Liver (tissue), 5 donors: ENCODE results near the gene PLXNB1. TPM values are rescaled to one million over a fixed set of nuclear protein-coding genes. Genes with fewer than 3 reads are reported as not detected.

Experiments used
- polyA plus RNA-seq, 2 donors: library from polyadenylated mRNA; stranded (reverse) in 1 of 2; unstranded in 1 of 2; fragments of 200-250 nt in 1 of 2; fragments of >200 nt in 1 of 2; fragmentation: Nextera tagmentation in 1 of 2; extraction: Ambion mirVana in 1 of 2; gene quantifications; one replicate each; pipeline versions ENCODE4 v1.2.1 to v1.2.3, GENCODE V29; 2013 to 2015
- small RNA-seq: library from RNA; depleted of rRNA; stranded (forward); fragments of <200 nt; gene quantifications from one replicate; pipeline ENCODE3, GENCODE V24; 2014
- total RNA-seq, 2 donors: library from RNA; depleted of rRNA; stranded (reverse); fragments of >200 nt; gene quantifications; one replicate each; pipeline ENCODE4 v1.2.3, GENCODE V29; 2014
- donor health status: healthy.
- donor health status: healthy.
- donor health status: healthy.

The PLXNB1 gene
- total and polyA plus RNA-seq, 4 donors, result 38.1 to 204 (median 72.9) TPM

Small RNA genes within 50 kb of the gene (small RNA-seq; reads per million reads assigned to genes)
- not detected for gene RN7SL321P

Other genes starting within 250 kb of the PLXNB1 start
- 10 to 100 TPM in 1 of 2 donors, under 1 TPM in 1; 0.25 to 29.6 TPM for gene CDC25A, start 241.7 kb downstream of the PLXNB1 start, total RNA-seq
- under 1 TPM; 0.18 to 0.95 TPM for gene CDC25A, start 241.7 kb downstream of the PLXNB1 start, polyA plus RNA-seq
- 1 to 10 TPM in 1 of 2 donors, under 1 TPM in 1; 0.25 to 3.2 TPM for gene CAMP, start 206.6 kb downstream of the PLXNB1 start, total RNA-seq
- under 1 TPM in 1 of 2 donors, not detected in 1; 0.62 TPM for gene CAMP, start 206.6 kb downstream of the PLXNB1 start, polyA plus RNA-seq
- gene ZNF589, start 189.0 kb downstream of the PLXNB1 start, total RNA-seq, result 1 to 10 TPM; 2.1 to 3.3 TPM
- 1 to 10 TPM in 1 of 2 donors, under 1 TPM in 1; 0.49 to 1.0 TPM for gene ZNF589, start 189.0 kb downstream of the PLXNB1 start, polyA plus RNA-seq
- 10 to 100 TPM in 1 of 2 donors, 1 to 10 TPM in 1; 8.8 to 11.7 TPM for gene NME6, start 128.7 kb downstream of the PLXNB1 start, total RNA-seq
- gene NME6, start 128.7 kb downstream of the PLXNB1 start, polyA plus RNA-seq, result 10 to 100 TPM; 10.6 to 13.4 TPM
- gene SPINK8, start 96.4 kb downstream of the PLXNB1 start, total RNA-seq, result not detected
- not detected for gene SPINK8, start 96.4 kb downstream of the PLXNB1 start, polyA plus RNA-seq
- not detected for gene FBXW12, start 57.9 kb downstream of the PLXNB1 start, total RNA-seq
- gene FBXW12, start 57.9 kb downstream of the PLXNB1 start, polyA plus RNA-seq, result not detected
- gene CCDC51, start 10.0 kb upstream of the PLXNB1 start, total RNA-seq, result 10 to 100 TPM in 1 of 2 donors, 1 to 10 TPM in 1; 7.9 to 12.7 TPM
- 10 to 100 TPM in 1 of 2 donors, 1 to 10 TPM in 1; 9.2 to 13.7 TPM for gene CCDC51, start 10.0 kb upstream of the PLXNB1 start, polyA plus RNA-seq
- gene TMA7, start 10.2 kb upstream of the PLXNB1 start, total RNA-seq, result 10 to 100 TPM; 75.2 to 92.0 TPM
- gene TMA7, start 10.2 kb upstream of the PLXNB1 start, polyA plus RNA-seq, result 100 to 1,000 TPM; 134 to 241 TPM
- gene ATRIP, start 16.7 kb upstream of the PLXNB1 start, total RNA-seq, result 1 to 10 TPM; 3.3 to 4.6 TPM
- gene ATRIP, start 16.7 kb upstream of the PLXNB1 start, polyA plus RNA-seq, result 1 to 10 TPM; 1.7 to 2.5 TPM
- gene SHISA5, start 74.1 kb upstream of the PLXNB1 start, total RNA-seq, result 10 to 100 TPM; 40.7 to 50.3 TPM
- gene SHISA5, start 74.1 kb upstream of the PLXNB1 start, polyA plus RNA-seq, result 100 to 1,000 TPM; 101 to 104 TPM
- 1 to 10 TPM; 2.7 to 5.3 TPM for gene PFKFB4, start 126.7 kb upstream of the PLXNB1 start, total RNA-seq
- gene PFKFB4, start 126.7 kb upstream of the PLXNB1 start, polyA plus RNA-seq, result under 1 TPM; 0.46 to 0.78 TPM
- gene UCN2, start 133.7 kb upstream of the PLXNB1 start, total RNA-seq, result under 1 TPM in 1 of 2 donors, not detected in 1; 0.08 TPM
- gene UCN2, start 133.7 kb upstream of the PLXNB1 start, polyA plus RNA-seq, result not detected
- gene COL7A1, start 165.2 kb upstream of the PLXNB1 start, total RNA-seq, result under 1 TPM; 0.37 to 0.84 TPM
- gene COL7A1, start 165.2 kb upstream of the PLXNB1 start, polyA plus RNA-seq, result under 1 TPM; 0.24 to 0.43 TPM
- 100 to 1,000 TPM; 153 to 373 TPM for gene UQCRC1, start 179.6 kb upstream of the PLXNB1 start, total RNA-seq
- 100 to 1,000 TPM; 275 to 304 TPM for gene UQCRC1, start 179.6 kb upstream of the PLXNB1 start, polyA plus RNA-seq
- not detected for gene TMEM89, start 191.7 kb upstream of the PLXNB1 start, total RNA-seq
- not detected for gene TMEM89, start 191.7 kb upstream of the PLXNB1 start, polyA plus RNA-seq
- 10 to 100 TPM in 1 of 2 donors, 1 to 10 TPM in 1; 7.5 to 13.1 TPM for gene SLC26A6, start 205.4 kb upstream of the PLXNB1 start, total RNA-seq
- 1 to 10 TPM; 4.4 to 5.1 TPM for gene SLC26A6, start 205.4 kb upstream of the PLXNB1 start, polyA plus RNA-seq
- under 1 TPM; 0.33 to 0.37 TPM for gene CELSR3, start 232.8 kb upstream of the PLXNB1 start, total RNA-seq
- gene CELSR3, start 232.8 kb upstream of the PLXNB1 start, polyA plus RNA-seq, result under 1 TPM; 0.16 to 0.18 TPM